GM12892 (cell line): ENCODE measurements around the gene VPS39.

Experiments used
- POLR2A ChIP-seq: IDR thresholded peaks from 2 replicates; pipeline ENCODE4 v1.6.1; 2011; ENCODE audit warnings: low read depth, low read length, control low read depth
- TAF1 ChIP-seq: IDR thresholded peaks from 2 replicates; pipeline ENCODE4 v1.6.1; 2011; ENCODE audit warnings: low read depth, mild to moderate bottlenecking, control low read depth, low read length, borderline replicate concordance

DNA sequence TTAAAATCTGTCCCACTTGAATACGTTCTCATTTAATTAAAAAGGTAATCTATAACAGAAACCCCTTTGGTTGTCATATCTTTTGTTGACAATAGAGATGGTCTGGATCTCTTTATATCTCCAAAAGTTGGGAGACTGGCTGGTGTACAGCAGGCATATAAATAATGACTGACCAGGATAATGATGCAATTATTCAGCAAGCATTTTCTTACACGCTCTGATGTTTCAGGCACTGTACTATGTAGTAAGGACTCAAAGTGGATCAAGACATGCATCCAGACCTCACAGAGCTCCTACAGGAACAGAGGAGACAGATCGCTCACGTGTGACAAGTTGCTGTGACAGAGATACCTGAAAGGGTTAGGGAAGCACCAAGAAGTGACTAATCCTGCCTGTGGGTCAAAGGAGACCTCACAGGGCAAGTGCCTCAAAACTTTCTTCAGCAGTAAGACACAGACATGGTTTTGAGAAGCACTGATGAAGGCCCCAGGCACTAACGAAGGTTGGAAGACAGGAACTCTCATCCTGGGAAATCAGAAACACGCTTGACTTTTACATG lies 25.7 kb downstream of the VPS39 start:
- TF ChIP-seq POLR2A = no peak
- no peak for TF ChIP-seq TAF1
